HCT116 (cell line): Measurements from ENCODE around the gene KNDC1. TPM values are rescaled to one million over a fixed set of nuclear protein-coding genes. Genes with fewer than 3 reads are reported as not detected.

Experiments used
- ATAC-seq: fragments of 200-7000 bp; cut with Tn5 transposase; 2 replicates; pipeline ENCODE4 v1.9.1; 2020; ENCODE audit warnings: mild to moderate bottlenecking, moderate library complexity
- BruUV-seq: library from RNA; stranded (reverse); fragments of 400-500 nt; replicated peaks from 2 replicates; lab custom pipeline; 2021; lab: Mats Ljungman, UMichigan
- CTCF ChIA-PET: fragments of 300-600 bp; sonication (Branson Sonifier 250); formaldehyde crosslinking; loops from one replicate; lab custom pipeline; 2021; ENCODE audit warnings: antibody characterized with exemption; lab: Charles Lee
- POLR2A ChIA-PET: fragments of 300-600, 350-600 bp; sonication (Branson Sonifier 250); formaldehyde crosslinking; loops from one replicate; lab custom pipeline; 2021; ENCODE audit warnings: antibody characterized with exemption; lab: Charles Lee
- RAD21 ChIA-PET, 2 experiments: fragments of 300-600 bp; sonication (Branson Sonifier 250); formaldehyde crosslinking; loops; one replicate each; lab custom pipeline; 2023; ENCODE audit warnings: low total read pairs in 2 of 2; ENCODE audit not compliant: uncharacterized antibody in 2 of 2, unreplicated experiment in 2 of 2, low non-redundant PET in 1 of 2; lab: Charles Lee
- DNase-seq: peaks from one replicate; pipeline ENCODE4 v3.0.0-alpha.2; 2010; ENCODE audit warnings: low read depth, low spot score
- H2AFZ ChIP-seq: fragments of 200-600 bp; shearing (Covaris generic), sonication (generic); 2 replicates; pipeline ENCODE4 v1.6.1; 2017; ENCODE audit warnings: low read depth, mixed run types, mixed read lengths, antibody characterized with exemption, low read length; ENCODE audit not compliant: poor library complexity, severe bottlenecking
- H3K27ac ChIP-seq: 2 replicates; pipeline ENCODE4 v1.5.1; 2012; ENCODE audit warnings: low read depth, low read length
- H3K27me3 ChIP-seq: fragments of 200-600 bp; sonication (generic); 2 replicates; pipeline ENCODE4 v1.6.1; 2016; ENCODE audit warnings: mixed run types, low read length, mixed read lengths; ENCODE audit not compliant: insufficient read depth
- H3K36me3 ChIP-seq, 2 experiments: fragments of 200-500 bp in 1 of 2; fragments of 200-600 bp in 1 of 2; sonication (Bioruptor generic) in 1 of 2; sonication (generic) in 1 of 2; 2 replicates each; pipeline versions ENCODE4 v1.5.1 to v1.6.1; 2014 to 2016; ENCODE audit warnings: low read length in 2 of 2, inconsistent platforms in 1 of 2, mixed read lengths in 1 of 2, mixed run types in 1 of 2; ENCODE audit not compliant: insufficient read depth in 2 of 2, control insufficient read depth in 1 of 2
- H3K4me1 ChIP-seq, 2 experiments: fragments of 200-600 bp in 1 of 2; sonication (generic) in 1 of 2; 2 replicates each; pipeline versions ENCODE4 v1.5.1 to v1.6.1; 2012 to 2017; ENCODE audit warnings: low read length in 2 of 2, inconsistent platforms in 1 of 2, mild to moderate bottlenecking in 1 of 2, mixed read lengths in 1 of 2, mixed run types in 1 of 2, moderate library complexity in 1 of 2; ENCODE audit not compliant: insufficient read depth in 2 of 2, control insufficient read depth in 1 of 2
- H3K4me2 ChIP-seq: fragments of 200-600 bp; sonication (generic); 2 replicates; pipeline ENCODE4 v1.6.1; 2017; ENCODE audit warnings: mixed run types, low read length, mixed read lengths
- H3K4me3 ChIP-seq, 2 experiments: fragments of 200-600 bp in 1 of 2; sonication (generic) in 1 of 2; replicated peaks in 1 of 2; 2 replicates each; pipeline ENCODE4 v1.5.1; 2011 to 2016; ENCODE audit warnings: low read length in 2 of 2, control low read depth in 1 of 2, low read depth in 1 of 2, mild to moderate bottlenecking in 1 of 2, mixed read lengths in 1 of 2, mixed run types in 1 of 2
- H3K79me2 ChIP-seq: fragments of 200-600 bp; sonication (generic); 2 replicates; pipeline ENCODE4 v1.6.1; 2017; ENCODE audit warnings: mild to moderate bottlenecking, mixed run types, low read length, moderate library complexity, mixed read lengths; ENCODE audit not compliant: insufficient read depth
- H3K9ac ChIP-seq: fragments of 200-600 bp; sonication (generic); 2 replicates; pipeline ENCODE4 v1.6.1; 2016; ENCODE audit warnings: low read length, mixed read lengths
- H3K9me2 ChIP-seq: fragments of 200-600 bp; sonication (generic), shearing (Covaris generic); 2 replicates; pipeline ENCODE4 v1.6.1; 2017; ENCODE audit warnings: mixed run types, mild to moderate bottlenecking, moderate library complexity; ENCODE audit not compliant: insufficient read depth
- H3K9me3 ChIP-seq, 2 experiments: fragments of 200-500 bp in 1 of 2; fragments of 200-600 bp in 1 of 2; sonication (Bioruptor generic) in 1 of 2; sonication (generic) in 1 of 2; 2 replicates each; pipeline ENCODE4 v1.6.1; 2014 to 2017; ENCODE audit warnings: low read length in 2 of 2, mixed read lengths in 2 of 2, inconsistent platforms in 1 of 2, low read depth in 1 of 2, mild to moderate bottlenecking in 1 of 2, mixed run types in 1 of 2, moderate library complexity in 1 of 2; ENCODE audit not compliant: control insufficient read depth in 1 of 2, insufficient read depth in 1 of 2
- H4K20me1 ChIP-seq: fragments of 200-600 bp; sonication (generic), shearing (Covaris generic); 2 replicates; pipeline ENCODE4 v1.6.1; 2017; ENCODE audit warnings: mixed run types, mild to moderate bottlenecking, moderate library complexity; ENCODE audit not compliant: insufficient read depth
- CBX3 ChIP-seq: IDR thresholded peaks from 2 replicates; pipeline ENCODE4 v1.6.1; 2012; ENCODE audit warnings: low read depth
- CEBPB ChIP-seq: IDR thresholded peaks from 2 replicates; pipeline ENCODE4 v1.6.1; 2012; ENCODE audit warnings: low read depth
- EZH2 ChIP-seq: fragments of 200-600 bp; sonication (generic); IDR thresholded peaks from 2 replicates; pipeline ENCODE4 v1.6.1; 2017; ENCODE audit warnings: antibody characterized with exemption, mixed run types
- EZH2phosphoT487 ChIP-seq: fragments of 200-600 bp; IDR thresholded peaks from 2 replicates; pipeline ENCODE4 v1.6.1; 2018; ENCODE audit warnings: antibody characterized with exemption, borderline replicate concordance
- FOSL1 ChIP-seq: IDR thresholded peaks from 2 replicates; pipeline ENCODE4 v1.6.1; 2012; ENCODE audit warnings: low read depth
- SIN3A ChIP-seq: IDR thresholded peaks from 2 replicates; pipeline ENCODE4 v1.6.1; 2012; ENCODE audit warnings: low read depth
- TCF7L2 ChIP-seq: IDR thresholded peaks from 2 replicates; pipeline ENCODE4 v1.7.0; 2011; ENCODE audit warnings: borderline replicate concordance, inconsistent platforms; ENCODE audit not compliant: insufficient read depth, insufficient read length; ENCODE audit errors: extremely low read depth
- ZNF274 ChIP-seq: fragments of 200-500 bp; sonication (Bioruptor generic); IDR thresholded peaks from 2 replicates; pipeline ENCODE4 v1.6.1; 2014; ENCODE audit warnings: mild to moderate bottlenecking, low read depth, low read length, inconsistent platforms
- intact Hi-C: fragments of 100-400 bp; cut with micrococcal nuclease; formaldehyde crosslinking; loops from 2 replicates; pipeline ENCODE4 v1.10.0; 2022
- total RNA-seq: library from RNA; stranded (reverse); gene quantifications from one replicate; pipeline ENCODE4 v1.2.1, GENCODE V29; 2021; ENCODE audit not compliant: unreplicated experiment
- TF ChIP-seq, protein P1 (sequence below): IDR thresholded peaks from 2 replicates; pipeline ENCODE4 v1.6.1; 2012; ENCODE audit warnings: low read depth
- TF ChIP-seq, protein P2 (sequence below), 3 experiments: fragments of 200-600 bp in 1 of 3; sonication (generic) in 1 of 3; IDR thresholded peaks in 2 of 3; conservative IDR thresholded peaks in 1 of 3; 2 replicates each; pipeline ENCODE4 v1.5.1; 2012 to 2017; ENCODE audit warnings: low read depth in 2 of 3, low read length in 2 of 3, antibody characterized with exemption in 1 of 3, borderline replicate concordance in 1 of 3, control low read depth in 1 of 3, mild to moderate bottlenecking in 1 of 3, mixed read lengths in 1 of 3, mixed run types in 1 of 3, moderate library complexity in 1 of 3; ENCODE audit not compliant: insufficient read depth in 1 of 3

Gene KNDC1
- total RNA-seq, 1 experiment from 2014 or later = 3.6 TPM

- Histone ChIP-seq H3K9ac (no peak overlapping the region), H3K4me2 (peak overlapping the region; percentile 54; the same call in 1 of the 2 replicates), H3K79me2 (no peaks in the 10 kb centered on the region), H4K20me1 (no peaks in the 10 kb centered on the region), H3K36me3 (no peaks in the 10 kb centered on the region), H3K9me3 (no peaks in the 10 kb centered on the region), H3K9me2 (no peaks in the 10 kb centered on the region), H2AFZ (no peak overlapping the region), H3K4me1 (peaks cover 13 to 31% of the 10 kb centered on the region in 2 experiments), H3K27me3 (no peaks in the 10 kb centered on the region), H3K4me3 (no peak overlapping the region), H3K27ac (no peak overlapping the region)
- RAD21 ChIA-PET = no interaction called here
- CTCF ChIA-PET = interaction anchor here (1.4 to 1.8 kb wide), 2 partner anchors 10 to 113 kb away, joined by 4 to 5 read pairs; no protein-coding TSS in a partner anchor
- ATAC-seq (no peak), DNase-seq (no peak)
- POLR2A ChIA-PET = no interaction called here
- intact Hi-C loops = no loop called here
- no TSS peak for BruUV-seq
- TF ChIP-seq CBX3 = no peak
- TF ChIP-seq, protein P1, sequence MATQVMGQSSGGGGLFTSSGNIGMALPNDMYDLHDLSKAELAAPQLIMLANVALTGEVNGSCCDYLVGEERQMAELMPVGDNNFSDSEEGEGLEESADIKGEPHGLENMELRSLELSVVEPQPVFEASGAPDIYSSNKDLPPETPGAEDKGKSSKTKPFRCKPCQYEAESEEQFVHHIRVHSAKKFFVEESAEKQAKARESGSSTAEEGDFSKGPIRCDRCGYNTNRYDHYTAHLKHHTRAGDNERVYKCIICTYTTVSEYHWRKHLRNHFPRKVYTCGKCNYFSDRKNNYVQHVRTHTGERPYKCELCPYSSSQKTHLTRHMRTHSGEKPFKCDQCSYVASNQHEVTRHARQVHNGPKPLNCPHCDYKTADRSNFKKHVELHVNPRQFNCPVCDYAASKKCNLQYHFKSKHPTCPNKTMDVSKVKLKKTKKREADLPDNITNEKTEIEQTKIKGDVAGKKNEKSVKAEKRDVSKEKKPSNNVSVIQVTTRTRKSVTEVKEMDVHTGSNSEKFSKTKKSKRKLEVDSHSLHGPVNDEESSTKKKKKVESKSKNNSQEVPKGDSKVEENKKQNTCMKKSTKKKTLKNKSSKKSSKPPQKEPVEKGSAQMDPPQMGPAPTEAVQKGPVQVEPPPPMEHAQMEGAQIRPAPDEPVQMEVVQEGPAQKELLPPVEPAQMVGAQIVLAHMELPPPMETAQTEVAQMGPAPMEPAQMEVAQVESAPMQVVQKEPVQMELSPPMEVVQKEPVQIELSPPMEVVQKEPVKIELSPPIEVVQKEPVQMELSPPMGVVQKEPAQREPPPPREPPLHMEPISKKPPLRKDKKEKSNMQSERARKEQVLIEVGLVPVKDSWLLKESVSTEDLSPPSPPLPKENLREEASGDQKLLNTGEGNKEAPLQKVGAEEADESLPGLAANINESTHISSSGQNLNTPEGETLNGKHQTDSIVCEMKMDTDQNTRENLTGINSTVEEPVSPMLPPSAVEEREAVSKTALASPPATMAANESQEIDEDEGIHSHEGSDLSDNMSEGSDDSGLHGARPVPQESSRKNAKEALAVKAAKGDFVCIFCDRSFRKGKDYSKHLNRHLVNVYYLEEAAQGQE = no peak
- no peak for TF ChIP-seq FOSL1
- TF ChIP-seq TCF7L2 = no peak
- no peak for TF ChIP-seq EZH2phosphoT487
- no peak for TF ChIP-seq EZH2
- TF ChIP-seq, protein P2, sequence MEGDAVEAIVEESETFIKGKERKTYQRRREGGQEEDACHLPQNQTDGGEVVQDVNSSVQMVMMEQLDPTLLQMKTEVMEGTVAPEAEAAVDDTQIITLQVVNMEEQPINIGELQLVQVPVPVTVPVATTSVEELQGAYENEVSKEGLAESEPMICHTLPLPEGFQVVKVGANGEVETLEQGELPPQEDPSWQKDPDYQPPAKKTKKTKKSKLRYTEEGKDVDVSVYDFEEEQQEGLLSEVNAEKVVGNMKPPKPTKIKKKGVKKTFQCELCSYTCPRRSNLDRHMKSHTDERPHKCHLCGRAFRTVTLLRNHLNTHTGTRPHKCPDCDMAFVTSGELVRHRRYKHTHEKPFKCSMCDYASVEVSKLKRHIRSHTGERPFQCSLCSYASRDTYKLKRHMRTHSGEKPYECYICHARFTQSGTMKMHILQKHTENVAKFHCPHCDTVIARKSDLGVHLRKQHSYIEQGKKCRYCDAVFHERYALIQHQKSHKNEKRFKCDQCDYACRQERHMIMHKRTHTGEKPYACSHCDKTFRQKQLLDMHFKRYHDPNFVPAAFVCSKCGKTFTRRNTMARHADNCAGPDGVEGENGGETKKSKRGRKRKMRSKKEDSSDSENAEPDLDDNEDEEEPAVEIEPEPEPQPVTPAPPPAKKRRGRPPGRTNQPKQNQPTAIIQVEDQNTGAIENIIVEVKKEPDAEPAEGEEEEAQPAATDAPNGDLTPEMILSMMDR (IDR thresholded peaks at IDR 0.05 in 2 of 3, conservative IDR thresholded peaks at IDR 0.05 in 1 of 3; ENCODE audit: borderline replicate concordance in 1 of 3, insufficient read depth in 1 of 3, low read depth in 2 of 3, low read length in 2 of 3) = no peak
- no peak for TF ChIP-seq ZNF274
- no peak for TF ChIP-seq SIN3A
- TF ChIP-seq CEBPB = no peak
These were observed 16.5 kb upstream of the KNDC1 start for GRCh38 chr10:133143546-133143945.
